Right lobe of liver (tissue), 4 donors: Measurements from ENCODE around the gene CCM2L.

Experiments
- CTCF ChIP-seq, 4 donors: fragments of 200-600 bp in 3 of 4; fragments of 450-650 bp in 1 of 4; IDR thresholded peaks; one replicate each; pipeline versions ENCODE4 v1.5.1 to v1.8.0; 2016 to 2022; ENCODE audit warnings: antibody characterized with exemption in 4 of 4, mild to moderate bottlenecking in 2 of 4
- POLR2A ChIP-seq: fragments of 450-650 bp; IDR thresholded peaks from one replicate; pipeline ENCODE4 v1.6.1; 2017; ENCODE audit warnings: antibody characterized with exemption, mild to moderate bottlenecking
- donor health status: DM: no; HTN: no; CAD: no.
- donor health status: DM: no; HTN: no; CAD: no.
- donor health status: DM: no; HTN: yes; CAD: no.

- TF ChIP-seq CTCF (IDR thresholded peaks at IDR 0.05) (no peak), POLR2A (no peak)
Observed at GRCh38 chr20:32075534-32075933, 65.3 kb downstream of the CCM2L start.
